Lower leg skin (tissue), 4 donors: Measurements from ENCODE around the gene PON3. TPM values are rescaled to one million over a fixed set of nuclear protein-coding genes. Genes with fewer than 3 reads are reported as not detected.
A peak's percentile ranks its signal among the peaks of the same experiment; 100 is the strongest.

ENCODE experiments used
- DNase-seq, 2 donors: peaks; one replicate each; pipeline ENCODE4 v3.0.0-alpha.2; 2019; ENCODE audit warnings: low spot score in 2 of 2
- H3K4me3 ChIP-seq: fragments of 200-600 bp; sonication (generic); 2 replicates; pipeline ENCODE4 v1.5.1; 2017; ENCODE audit warnings: mild to moderate bottlenecking, low read depth; ENCODE audit not compliant: poor library complexity, severe bottlenecking
- POLR2A ChIP-seq, 2 donors: fragments of 450-650 bp; IDR thresholded peaks; one replicate each; pipeline ENCODE4 v1.6.1; 2016 to 2017; ENCODE audit warnings: antibody characterized with exemption in 2 of 2, mild to moderate bottlenecking in 1 of 2, moderate library complexity in 1 of 2
- WGBS, 2 donors: methylation state at CpG; one replicate each; pipeline ENCODE4 v1.1.5; 2018; 5-methylcytosine and 5-hydroxymethylcytosine counted together
- intact Hi-C: fragments of 100-400 bp; cut with DNase I; formaldehyde crosslinking; loops from one replicate; pipeline ENCODE4 v1.15.0; 2023; ENCODE audit warnings: low total_unique reads
- total RNA-seq, 4 donors: library from RNA; depleted of rRNA; stranded (reverse); fragments of >200 nt; gene quantifications; one replicate each; pipeline ENCODE4 v1.1.0, GENCODE V29; 2016
- TF ChIP-seq, protein P1 (sequence below), 3 donors: fragments of 450-650 bp; IDR thresholded peaks; one replicate each; pipeline ENCODE4 v1.5.1; 2016; ENCODE audit warnings: antibody characterized with exemption in 3 of 3, mild to moderate bottlenecking in 3 of 3, moderate library complexity in 2 of 3

Gene PON3
- total RNA-seq, 4 donors from 2014 or later, result 10.5 to 15.9 (median 13.9) TPM

DNA sequence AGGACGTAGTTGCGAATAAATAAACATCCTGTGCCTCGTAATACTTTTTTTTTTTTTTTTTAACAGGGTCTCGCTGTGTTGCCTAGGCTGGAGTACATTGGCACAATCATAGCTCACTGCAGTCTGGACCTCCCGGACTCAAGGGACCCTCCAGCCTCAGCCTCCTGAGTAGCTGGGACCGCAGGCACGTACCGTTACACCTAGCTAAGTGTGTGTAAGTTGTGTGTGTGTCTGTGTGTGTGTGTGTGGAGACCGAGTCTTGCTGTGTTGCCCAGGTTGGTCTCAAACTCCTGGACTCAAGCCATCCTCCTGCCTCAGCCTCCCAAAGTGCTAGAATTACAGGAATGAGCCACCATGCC is 39.2 kb upstream of the PON3 start:
- TF ChIP-seq, protein P1, sequence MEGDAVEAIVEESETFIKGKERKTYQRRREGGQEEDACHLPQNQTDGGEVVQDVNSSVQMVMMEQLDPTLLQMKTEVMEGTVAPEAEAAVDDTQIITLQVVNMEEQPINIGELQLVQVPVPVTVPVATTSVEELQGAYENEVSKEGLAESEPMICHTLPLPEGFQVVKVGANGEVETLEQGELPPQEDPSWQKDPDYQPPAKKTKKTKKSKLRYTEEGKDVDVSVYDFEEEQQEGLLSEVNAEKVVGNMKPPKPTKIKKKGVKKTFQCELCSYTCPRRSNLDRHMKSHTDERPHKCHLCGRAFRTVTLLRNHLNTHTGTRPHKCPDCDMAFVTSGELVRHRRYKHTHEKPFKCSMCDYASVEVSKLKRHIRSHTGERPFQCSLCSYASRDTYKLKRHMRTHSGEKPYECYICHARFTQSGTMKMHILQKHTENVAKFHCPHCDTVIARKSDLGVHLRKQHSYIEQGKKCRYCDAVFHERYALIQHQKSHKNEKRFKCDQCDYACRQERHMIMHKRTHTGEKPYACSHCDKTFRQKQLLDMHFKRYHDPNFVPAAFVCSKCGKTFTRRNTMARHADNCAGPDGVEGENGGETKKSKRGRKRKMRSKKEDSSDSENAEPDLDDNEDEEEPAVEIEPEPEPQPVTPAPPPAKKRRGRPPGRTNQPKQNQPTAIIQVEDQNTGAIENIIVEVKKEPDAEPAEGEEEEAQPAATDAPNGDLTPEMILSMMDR (IDR thresholded peaks at IDR 0.05), result no peak
- no peak for TF ChIP-seq POLR2A (IDR thresholded peaks at IDR 0.05)
- intact Hi-C loops, result no loop called here
- no peak for DNase-seq
- peak overlapping the region; percentile 49 for H3K4me3 ChIP-seq
- WGBS, 2 donors, result 55 to 57% methylated on average over 9 of the region's 9 CpGs

DNA sequence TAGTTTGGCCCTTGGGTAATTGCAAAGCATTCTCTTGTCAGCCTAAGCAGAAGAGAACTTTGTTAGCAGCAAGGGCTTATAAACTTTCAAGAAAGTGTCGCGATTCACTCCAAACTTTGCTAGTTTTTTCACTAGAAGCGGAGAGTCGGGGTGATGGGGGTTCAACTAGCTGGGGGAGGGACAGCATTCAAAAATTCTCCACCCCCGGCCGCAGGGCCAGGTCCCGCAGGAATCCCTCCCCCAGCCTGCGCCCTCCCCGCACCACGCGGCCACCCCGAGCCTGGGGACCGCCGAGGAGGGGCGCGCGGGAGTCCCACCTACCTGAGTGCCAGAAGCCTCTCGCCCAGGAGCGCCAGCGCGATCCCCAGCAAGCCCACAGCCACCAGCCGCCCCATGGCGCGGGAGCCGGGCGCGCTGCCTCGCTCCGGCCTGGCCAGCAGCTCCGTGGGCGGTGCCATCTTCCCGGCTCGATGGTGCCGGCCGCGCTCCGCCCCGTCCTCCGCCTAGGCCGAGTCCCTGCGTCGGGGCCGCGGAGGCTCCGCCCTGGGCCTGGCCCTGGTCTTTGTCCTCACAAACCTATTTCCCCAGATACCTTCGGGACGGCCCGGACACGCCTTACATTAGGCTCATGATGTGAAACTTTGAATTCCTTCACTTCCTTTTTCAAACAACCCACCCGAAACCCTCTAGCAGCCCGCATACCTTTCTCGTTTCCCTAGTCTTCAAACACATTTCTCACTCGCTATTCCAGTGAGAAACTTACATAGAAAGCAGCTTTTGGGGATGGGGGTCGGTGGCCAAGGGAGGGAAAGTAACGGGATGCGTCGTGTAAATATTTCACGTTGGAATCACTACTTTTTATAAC is 38.6 kb upstream of the PON3 start, which contains the start of gene PON2:
Gene PON2 (minus strand): TSS at position 472 of the 865 bp plus-strand sequence. CDS start 77 bp downstream, at position 395.
- peak within 1 kb of the TSS; percentile 49 for H3K4me3 ChIP-seq
- TF ChIP-seq, protein P1 (IDR thresholded peaks at IDR 0.05), result no peak
- no peak for TF ChIP-seq POLR2A (IDR thresholded peaks at IDR 0.05)
- WGBS, 2 donors, result 1 to 2% methylated on average over 40 to 42 of the region's 58 CpGs
- peak; percentile 62 to 94 for DNase-seq
- intact Hi-C loops, result no loop called here

DNA sequence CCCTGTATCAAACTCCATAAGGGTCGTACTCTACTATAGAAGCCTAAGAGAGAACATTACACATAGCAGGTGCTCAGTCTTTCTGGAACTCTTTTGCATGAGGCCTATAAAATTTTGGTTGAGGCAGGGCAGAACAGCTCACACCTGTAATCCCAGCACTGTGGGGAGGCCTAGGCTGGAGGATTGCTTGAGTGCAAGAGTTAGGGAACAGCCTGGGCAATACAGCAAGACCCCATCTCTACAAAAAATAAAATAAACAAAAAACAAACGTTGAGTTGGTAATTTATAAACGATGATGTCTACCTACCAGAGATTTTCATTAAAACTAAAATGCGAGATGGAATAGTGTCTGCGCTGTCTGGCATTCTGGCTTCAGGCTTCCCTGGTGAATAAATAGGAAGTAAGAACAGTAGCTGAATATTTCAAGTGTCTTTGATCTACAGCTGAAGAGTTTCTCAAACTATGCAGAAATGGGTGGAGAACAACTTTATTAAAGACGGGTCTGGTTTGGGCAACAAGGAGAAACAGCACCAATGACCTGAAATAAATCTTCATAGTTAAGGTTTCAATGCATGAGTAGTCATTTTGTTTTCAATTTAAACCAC is 37.9 kb upstream of the PON3 start:
- H3K4me3 ChIP-seq, result peak overlapping the region; percentile 49
- WGBS, 2 donors, result 42 to 43% methylated on average over 6 of the region's 6 CpGs
- TF ChIP-seq, protein P1 (IDR thresholded peaks at IDR 0.05), result no peak
- TF ChIP-seq POLR2A (IDR thresholded peaks at IDR 0.05), result no peak
- no peak for DNase-seq
- intact Hi-C loops, result no loop called here

DNA sequence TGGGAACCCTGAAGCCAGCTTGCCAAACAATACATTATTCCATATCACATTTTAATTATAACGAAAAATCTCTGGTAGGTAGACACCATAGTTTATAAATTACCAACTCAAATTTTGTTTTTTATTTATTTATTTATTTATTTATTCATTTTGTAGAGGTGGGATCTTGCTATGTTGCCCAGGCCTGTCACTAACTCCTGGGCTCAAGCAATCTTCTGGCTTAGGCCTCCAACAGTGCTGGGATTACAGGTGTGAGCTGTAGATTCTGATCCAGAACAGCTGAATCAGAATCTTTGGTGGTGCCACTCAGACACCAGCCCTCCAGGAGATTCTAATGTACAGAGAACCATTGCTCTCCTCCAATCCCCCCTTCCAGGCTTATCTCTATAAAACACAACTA is 37.0 kb upstream of the PON3 start:
- DNase-seq, result no peak
- TF ChIP-seq POLR2A (IDR thresholded peaks at IDR 0.05), result no peak
- TF ChIP-seq, protein P1 (IDR thresholded peaks at IDR 0.05), result no peak
- 95 to 98% methylated on average over 1 of the region's 1 CpG for WGBS, 2 donors
- H3K4me3 ChIP-seq, result no peak overlapping the region
- intact Hi-C loops, result no loop called here

DNA sequence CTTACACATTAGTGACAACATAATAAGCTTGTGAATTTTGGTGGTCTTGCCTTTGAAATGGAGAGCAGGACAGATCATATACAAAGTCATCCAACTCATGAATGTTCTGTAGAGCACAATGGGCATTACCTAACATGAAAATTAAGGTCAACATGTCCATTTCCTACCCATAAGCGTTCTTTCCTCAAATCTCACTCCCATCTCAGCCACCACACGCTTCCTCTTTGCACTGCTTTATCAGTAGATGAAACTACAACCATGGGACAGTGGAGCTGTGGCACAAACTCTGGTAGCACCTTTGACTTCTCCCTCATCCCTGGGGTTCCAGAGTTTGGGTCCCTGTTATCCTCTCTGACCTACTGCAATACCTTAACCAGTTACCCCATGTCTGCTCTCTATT is 36.4 kb upstream of the PON3 start:
- TF ChIP-seq, protein P1 (IDR thresholded peaks at IDR 0.05), result no peak
- no peak for TF ChIP-seq POLR2A (IDR thresholded peaks at IDR 0.05)
- 91 to 97% methylated on average over 2 of the region's 2 CpGs for WGBS, 2 donors
- DNase-seq, result no peak
- intact Hi-C loops, result no loop called here
- H3K4me3 ChIP-seq, result no peak overlapping the region
